Testis (tissue), 3 donors: ENCODE results near the gene JPT1. TPM values are rescaled to one million over a fixed set of nuclear protein-coding genes. Genes with fewer than 3 reads are reported as not detected.

Source experiments
- DNase-seq: peaks from one replicate; pipeline ENCODE4 v3.0.0-alpha.2; 2019
- H3K27ac ChIP-seq, 2 donors: fragments of 200-600 bp; sonication (generic); one replicate each; pipeline ENCODE4 v1.5.1; 2019
- H3K27me3 ChIP-seq: fragments of 200-600 bp; sonication (generic); one replicate; pipeline ENCODE4 v1.5.1; 2019
- H3K36me3 ChIP-seq: fragments of 200-600 bp; sonication (generic); one replicate; pipeline ENCODE4 v1.5.1; 2017; ENCODE audit warnings: low read depth; ENCODE audit errors: missing control alignments
- H3K4me1 ChIP-seq: fragments of 200-600 bp; sonication (generic); one replicate; pipeline ENCODE4 v1.5.1; 2019
- H3K4me3 ChIP-seq, 2 donors: fragments of 200-600 bp; sonication (generic); one replicate each; pipeline ENCODE4 v1.5.1; 2017 to 2019
- H3K9me3 ChIP-seq: fragments of 200-600 bp; sonication (generic); one replicate; pipeline ENCODE4 v1.5.1; 2017
- POLR2A ChIP-seq: fragments of 450-650 bp; IDR thresholded peaks from one replicate; pipeline ENCODE4 v1.6.1; 2017; ENCODE audit warnings: antibody characterized with exemption, mild to moderate bottlenecking, moderate library complexity
- WGBS, 2 donors: methylation state at CpG; one replicate each; pipeline ENCODE4 v1.1.5; 2018; 5-methylcytosine and 5-hydroxymethylcytosine counted together
- intact Hi-C: fragments of 100-400 bp; cut with DNase I; formaldehyde crosslinking; loops from one replicate; pipeline ENCODE4 v1.15.1; 2023; ENCODE audit warnings: low total_unique reads
- polyA plus RNA-seq: library from polyadenylated mRNA; stranded (reverse); fragments of 350-450 nt; fragmentation: Illumina TruSeq; extraction: RNeasy Lipid Tissue Mini Kit (QIAGEN cat#74804); gene quantifications from one replicate; pipeline ENCODE4 v1.2.3, GENCODE V29; 2014; ENCODE audit warnings: low read depth, low replicate concordance; ENCODE audit not compliant: insufficient read depth
- total RNA-seq, 2 donors: library from RNA; depleted of rRNA; stranded (reverse); fragments of >200 nt; gene quantifications; one replicate each; pipeline ENCODE4 v1.2.3, GENCODE V29; 2016
- TF ChIP-seq, protein P1 (sequence below), 3 experiments: fragments of 450-650 bp in 2 of 3; fragments of 200-600 bp in 1 of 3; sonication (generic) in 1 of 3; IDR thresholded peaks; one replicate each; pipeline ENCODE4 v1.5.1; 2016 to 2019; ENCODE audit warnings: antibody characterized with exemption in 3 of 3, mild to moderate bottlenecking in 2 of 3, moderate library complexity in 1 of 3

The JPT1 gene
- total and polyA plus RNA-seq, 3 donors from 2014 or later: 234 to 758 (median 371) TPM

DNA sequence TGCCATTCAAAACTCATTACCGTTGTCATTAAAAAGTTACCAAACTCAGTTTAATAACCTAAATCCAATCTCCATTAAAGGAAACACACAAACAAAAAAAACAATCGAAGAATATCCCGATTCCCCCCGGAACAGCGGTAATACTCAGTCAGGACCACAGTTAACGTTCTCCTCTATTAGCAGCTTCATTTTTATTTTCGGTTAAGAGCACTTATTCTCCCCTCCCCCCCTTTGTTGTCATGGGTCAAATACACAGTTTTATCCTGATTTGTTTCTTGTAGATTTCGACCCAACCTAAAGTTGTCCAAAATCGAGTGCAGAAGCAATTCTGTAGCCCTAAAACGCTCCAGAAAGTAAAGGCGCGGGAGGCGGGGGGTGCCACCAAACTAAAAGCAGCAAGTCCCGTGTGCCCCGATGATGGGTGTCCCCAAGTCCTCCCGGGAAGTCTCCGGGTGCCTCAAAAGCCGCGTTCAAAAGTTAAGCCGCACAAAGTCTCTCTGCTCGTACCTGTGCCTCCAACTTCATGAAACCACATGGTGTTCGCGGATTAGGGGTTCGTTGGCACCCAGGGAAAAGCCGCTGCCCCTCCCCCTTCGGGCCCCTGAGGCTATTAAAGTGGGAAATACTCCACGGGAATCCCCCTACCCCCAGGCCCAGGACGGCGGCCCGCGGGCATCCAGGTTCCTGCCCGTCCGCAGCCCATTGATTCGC, 27.5 kb upstream of the JPT1 start:
- Histone ChIP-seq H3K4me3 (peak overlapping the region; percentile 95 to 99), H3K4me1 (peaks cover 25% of the 10 kb centered on the region), H3K9me3 (no peaks in the 10 kb centered on the region), H3K27me3 (no peaks in the 10 kb centered on the region), H3K27ac (peak overlapping the region; percentile 94 to 100), H3K36me3 (no peaks in the 10 kb centered on the region)
- TF ChIP-seq POLR2A: no peak
- TF ChIP-seq, protein P1, sequence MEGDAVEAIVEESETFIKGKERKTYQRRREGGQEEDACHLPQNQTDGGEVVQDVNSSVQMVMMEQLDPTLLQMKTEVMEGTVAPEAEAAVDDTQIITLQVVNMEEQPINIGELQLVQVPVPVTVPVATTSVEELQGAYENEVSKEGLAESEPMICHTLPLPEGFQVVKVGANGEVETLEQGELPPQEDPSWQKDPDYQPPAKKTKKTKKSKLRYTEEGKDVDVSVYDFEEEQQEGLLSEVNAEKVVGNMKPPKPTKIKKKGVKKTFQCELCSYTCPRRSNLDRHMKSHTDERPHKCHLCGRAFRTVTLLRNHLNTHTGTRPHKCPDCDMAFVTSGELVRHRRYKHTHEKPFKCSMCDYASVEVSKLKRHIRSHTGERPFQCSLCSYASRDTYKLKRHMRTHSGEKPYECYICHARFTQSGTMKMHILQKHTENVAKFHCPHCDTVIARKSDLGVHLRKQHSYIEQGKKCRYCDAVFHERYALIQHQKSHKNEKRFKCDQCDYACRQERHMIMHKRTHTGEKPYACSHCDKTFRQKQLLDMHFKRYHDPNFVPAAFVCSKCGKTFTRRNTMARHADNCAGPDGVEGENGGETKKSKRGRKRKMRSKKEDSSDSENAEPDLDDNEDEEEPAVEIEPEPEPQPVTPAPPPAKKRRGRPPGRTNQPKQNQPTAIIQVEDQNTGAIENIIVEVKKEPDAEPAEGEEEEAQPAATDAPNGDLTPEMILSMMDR (IDR thresholded peaks at IDR 0.05): no peak
- peak; percentile 53 for DNase-seq
- intact Hi-C loops: no loop called here
- WGBS, 2 donors: 0% methylated on average over 23 to 34 of the region's 34 CpGs

DNA sequence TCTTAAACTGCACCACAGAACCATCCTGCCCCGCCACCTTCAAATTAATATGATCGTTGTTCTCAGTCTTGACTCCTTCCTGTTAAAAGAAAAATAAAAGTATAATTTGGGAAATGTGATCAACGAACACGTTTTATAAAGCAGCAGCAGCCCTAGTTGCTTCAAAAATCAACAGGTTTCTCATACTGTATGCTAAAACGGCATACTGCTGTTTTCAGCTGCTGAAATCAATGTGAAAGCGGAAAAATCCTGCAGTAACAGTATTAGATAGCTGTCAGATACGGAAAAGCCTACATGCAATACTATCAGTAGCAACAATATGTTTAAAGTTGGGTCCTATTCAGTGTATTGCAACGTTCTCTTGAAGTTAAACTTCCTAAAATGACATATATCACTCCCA, 26.8 kb upstream of the JPT1 start:
- no peak for TF ChIP-seq POLR2A
- TF ChIP-seq, protein P1 (IDR thresholded peaks at IDR 0.05): no peak
- no peaks in the 10 kb centered on the region for H3K27me3 ChIP-seq
- H3K27ac ChIP-seq: peak overlapping the region; percentile 94 to 100
- H3K9me3 ChIP-seq: no peaks in the 10 kb centered on the region
- 5 to 7% methylated on average over 8 of the region's 8 CpGs for WGBS, 2 donors
- H3K36me3 ChIP-seq: no peaks in the 10 kb centered on the region
- intact Hi-C loops: no loop called here
- peak overlapping the region; percentile 95 to 99 for H3K4me3 ChIP-seq
- no peak for DNase-seq
- peaks cover 25% of the 10 kb centered on the region for H3K4me1 ChIP-seq

DNA sequence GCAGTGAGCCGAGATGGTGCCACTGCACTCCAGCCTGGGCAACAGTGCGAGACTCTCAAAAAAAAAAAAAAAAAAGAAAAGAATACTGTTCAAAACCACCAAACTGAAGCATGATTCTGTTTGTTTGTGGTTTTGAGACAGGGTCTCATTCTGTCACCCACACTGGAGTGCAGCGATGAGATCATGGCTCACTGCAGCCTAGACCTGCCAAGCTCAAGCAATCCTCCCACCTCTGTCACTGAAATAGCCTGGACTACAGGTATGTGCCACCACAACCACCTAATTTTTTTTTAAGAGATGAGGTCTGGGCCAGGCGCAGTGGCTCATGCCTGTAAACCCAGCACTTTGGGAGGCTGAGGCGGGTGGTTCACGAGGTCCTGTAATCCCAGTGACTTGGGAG, 24.1 kb upstream of the JPT1 start:
- 86 to 92% methylated on average over 6 of the region's 6 CpGs for WGBS, 2 donors
- Histone ChIP-seq H3K27me3 (no peaks in the 10 kb centered on the region), H3K9me3 (no peaks in the 10 kb centered on the region), H3K4me3 (no peak overlapping the region), H3K27ac (no peak overlapping the region), H3K4me1 (peaks cover 11% of the 10 kb centered on the region), H3K36me3 (no peaks in the 10 kb centered on the region)
- no peak for DNase-seq
- TF ChIP-seq, protein P1 (IDR thresholded peaks at IDR 0.05): no peak
- TF ChIP-seq POLR2A: no peak
- intact Hi-C loops: no loop called here

DNA sequence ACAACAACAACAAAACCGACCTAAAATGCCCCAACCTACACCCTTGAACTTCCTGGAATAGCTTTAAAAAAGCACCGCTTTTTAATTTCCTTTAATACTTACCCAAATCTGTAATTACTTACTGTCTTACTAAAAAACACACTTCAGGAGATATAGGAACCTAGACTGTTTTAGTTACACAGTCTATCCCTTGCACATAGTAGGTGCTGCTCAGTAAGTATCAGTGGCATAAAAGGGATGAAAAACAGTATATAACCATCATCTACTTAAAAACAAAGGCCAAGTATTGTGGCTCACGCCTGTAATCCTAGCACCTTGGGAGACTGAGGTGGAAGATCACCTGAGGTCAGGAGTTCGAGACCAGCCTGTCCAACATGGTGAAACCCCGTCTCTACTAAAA, 22.3 kb upstream of the JPT1 start:
- no peak overlapping the region for H3K4me3 ChIP-seq
- no peaks in the 10 kb centered on the region for H3K27me3 ChIP-seq
- peaks cover 12% of the 10 kb centered on the region for H3K4me1 ChIP-seq
- intact Hi-C loops: no loop called here
- no peaks in the 10 kb centered on the region for H3K36me3 ChIP-seq
- TF ChIP-seq, protein P1 (IDR thresholded peaks at IDR 0.05): no peak
- TF ChIP-seq POLR2A: no peak
- DNase-seq: no peak
- no peak overlapping the region for H3K27ac ChIP-seq
- no peaks in the 10 kb centered on the region for H3K9me3 ChIP-seq
- WGBS, 2 donors: 86 to 90% methylated on average over 5 of the region's 5 CpGs

DNA sequence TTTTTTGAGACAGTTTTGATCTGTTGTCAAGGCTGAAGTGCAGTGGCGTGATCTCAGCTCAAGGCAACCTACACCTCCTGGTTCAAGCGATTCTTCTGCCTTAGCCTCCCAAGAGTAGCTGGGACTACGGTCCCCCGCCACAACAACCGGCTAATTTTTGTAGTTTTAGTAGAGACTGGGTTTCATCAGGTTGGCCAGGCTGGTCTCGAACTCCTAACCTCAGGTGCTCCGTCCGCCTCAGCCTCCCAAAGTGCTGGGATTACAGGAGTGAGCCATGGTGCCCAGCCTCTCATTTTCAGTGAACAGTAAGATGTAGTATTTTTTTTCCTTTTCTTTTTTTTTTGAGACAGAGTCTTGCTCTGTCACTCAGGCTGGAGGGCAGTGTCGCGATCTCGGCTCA, 20.7 kb upstream of the JPT1 start:
- WGBS, 2 donors: 89 to 93% methylated on average over 11 of the region's 11 CpGs
- Histone ChIP-seq H3K4me3 (no peak overlapping the region), H3K27me3 (no peaks in the 10 kb centered on the region), H3K27ac (no peak overlapping the region), H3K36me3 (no peaks in the 10 kb centered on the region), H3K9me3 (no peaks in the 10 kb centered on the region), H3K4me1 (peaks cover 14% of the 10 kb centered on the region)
- DNase-seq: no peak
- TF ChIP-seq, protein P1 (IDR thresholded peaks at IDR 0.05): no peak
- TF ChIP-seq POLR2A: no peak
- intact Hi-C loops: no loop called here
